Panc1 (cell line): ENCODE data around the gene CDH3. TPM values are rescaled to one million over a fixed set of nuclear protein-coding genes. Genes with fewer than 3 reads are reported as not detected.

Experiments used
- ATAC-seq: fragments of 200-7000 bp; cut with Tn5 transposase; 2 replicates; pipeline ENCODE4 v1.9.1; 2020; ENCODE audit warnings: mild to moderate bottlenecking, moderate library complexity
- BruUV-seq: library from RNA; stranded (reverse); fragments of 400-500 nt; replicated peaks from 2 replicates; lab custom pipeline; 2021; lab: Mats Ljungman, UMichigan
- CTCF ChIA-PET: fragments of 300-600 bp; sonication (Branson Sonifier 250); formaldehyde crosslinking; loops from one replicate; lab custom pipeline; 2022; ENCODE audit warnings: antibody characterized with exemption; lab: Charles Lee
- POLR2A ChIA-PET: fragments of 300-600 bp; sonication (Branson Sonifier 250); formaldehyde crosslinking; loops from one replicate; lab custom pipeline; 2022; ENCODE audit warnings: antibody characterized with exemption; lab: Charles Lee
- DNase-seq: peaks from one replicate; pipeline ENCODE4 v3.0.0-alpha.2; 2010; ENCODE audit warnings: low read depth, low spot score
- H3K27ac ChIP-seq: 2 replicates; pipeline ENCODE4 v1.5.1; 2011; ENCODE audit warnings: mild to moderate bottlenecking, low read length, inconsistent platforms
- H3K27me3 ChIP-seq: fragments of 200-500 bp; sonication (Bioruptor generic); 2 replicates; pipeline ENCODE4 v1.6.0; 2014; ENCODE audit warnings: low read length, inconsistent platforms; ENCODE audit not compliant: control insufficient read depth, insufficient read depth
- H3K36me3 ChIP-seq: fragments of 200-500 bp; sonication (Bioruptor generic); 2 replicates; pipeline ENCODE4 v1.5.1; 2014; ENCODE audit warnings: inconsistent platforms, mild to moderate bottlenecking, low read length, moderate library complexity; ENCODE audit not compliant: control insufficient read depth, insufficient read depth
- H3K4me1 ChIP-seq: 2 replicates; pipeline ENCODE4 v1.5.1; 2011; ENCODE audit warnings: inconsistent platforms, mild to moderate bottlenecking, low read length, moderate library complexity; ENCODE audit not compliant: control insufficient read depth, insufficient read depth
- H3K4me3 ChIP-seq, 2 experiments: 2 replicates each; pipeline ENCODE4 v1.5.1; 2011 to 2012; ENCODE audit warnings: low read depth in 2 of 2, low read length in 2 of 2, mild to moderate bottlenecking in 2 of 2, inconsistent platforms in 1 of 2, moderate library complexity in 1 of 2
- H3K9me3 ChIP-seq: fragments of 200-500 bp; sonication (Bioruptor generic); 2 replicates; pipeline ENCODE4 v1.5.1; 2014; ENCODE audit warnings: low read depth, mild to moderate bottlenecking, inconsistent platforms, low read length, moderate library complexity; ENCODE audit not compliant: control insufficient read depth, insufficient read depth
- POLR2AphosphoS5 ChIP-seq: IDR thresholded peaks from 2 replicates; pipeline ENCODE4 v1.6.1; 2012; ENCODE audit warnings: mild to moderate bottlenecking, low read depth, low read length, moderate library complexity
- SIN3A ChIP-seq: IDR thresholded peaks from 2 replicates; pipeline ENCODE4 v1.6.1; 2012; ENCODE audit warnings: low read depth, mild to moderate bottlenecking, low read length, moderate library complexity, borderline replicate concordance; ENCODE audit not compliant: insufficient read depth
- TCF7L2 ChIP-seq: IDR thresholded peaks from 2 replicates; pipeline ENCODE4 v1.6.1; 2011; ENCODE audit warnings: mild to moderate bottlenecking, low read depth, low read length, inconsistent platforms
- in situ Hi-C: cut with HindIII; loops from 2 replicates; pipeline ENCODE4 v1.10.0; 2016; ENCODE audit warnings: low sequenced_read_pairs, low pct_unique_long_range_greater_than_20kb
- intact Hi-C: fragments of 100-400 bp; cut with micrococcal nuclease; formaldehyde crosslinking; loops from one replicate; pipeline ENCODE4 v1.10.0; 2022; ENCODE audit not compliant: unreplicated experiment
- total RNA-seq: library from RNA; stranded (reverse); gene quantifications from one replicate; pipeline ENCODE4 v1.2.1, GENCODE V29; 2021; ENCODE audit not compliant: unreplicated experiment
- TF ChIP-seq, protein P1 (sequence below): fragments of 450-650 bp; IDR thresholded peaks from 2 replicates; pipeline ENCODE4 v1.5.1; 2017; ENCODE audit warnings: mild to moderate bottlenecking
- TF ChIP-seq, protein P2 (sequence below), 2 experiments: IDR thresholded peaks; 2 replicates each; pipeline ENCODE4 v1.6.1; 2011 to 2012; ENCODE audit warnings: low read depth in 2 of 2, control low read depth in 1 of 2, low read length in 1 of 2, mild to moderate bottlenecking in 1 of 2, moderate library complexity in 1 of 2; ENCODE audit not compliant: insufficient read depth in 1 of 2

The CDH3 gene
- total RNA-seq, 1 experiment from 2014 or later: 16.7 TPM

DNA sequence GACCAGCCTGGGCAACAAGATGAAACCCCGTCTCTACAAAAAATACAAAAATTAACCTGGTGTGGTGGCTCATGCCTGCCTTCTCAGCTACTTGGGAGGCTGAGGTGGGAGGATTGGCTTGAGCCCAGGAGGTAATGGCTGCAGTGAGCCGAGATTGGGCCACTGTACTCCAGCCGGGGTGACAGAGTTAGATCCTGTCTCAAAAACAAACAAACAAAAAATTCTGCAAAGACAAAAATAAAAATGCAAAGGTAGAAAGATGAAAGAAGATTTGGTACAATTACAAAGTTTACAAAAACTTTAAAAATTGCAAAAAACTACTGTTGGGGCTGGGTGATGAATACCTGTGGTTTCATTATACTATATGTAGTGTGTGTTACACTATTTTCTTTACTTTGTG, 86.5 kb downstream of the CDH3 start:
- no peak for DNase-seq
- no peaks in the 10 kb centered on the region for H3K36me3 ChIP-seq
- H3K27ac ChIP-seq: peak overlapping the region; percentile 71
- POLR2A ChIA-PET: no interaction called here
- H3K4me1 ChIP-seq: peaks cover 9% of the 10 kb centered on the region; the same call in 1 of the 2 replicates
- no peak overlapping the region for H3K4me3 ChIP-seq
- intact Hi-C loops (no loop called here), in situ Hi-C loops (no loop called here)
- no peaks in the 10 kb centered on the region for H3K9me3 ChIP-seq
- no peak for ATAC-seq
- no TSS peak for BruUV-seq
- no peak for TF ChIP-seq POLR2AphosphoS5
- TF ChIP-seq, protein P1, sequence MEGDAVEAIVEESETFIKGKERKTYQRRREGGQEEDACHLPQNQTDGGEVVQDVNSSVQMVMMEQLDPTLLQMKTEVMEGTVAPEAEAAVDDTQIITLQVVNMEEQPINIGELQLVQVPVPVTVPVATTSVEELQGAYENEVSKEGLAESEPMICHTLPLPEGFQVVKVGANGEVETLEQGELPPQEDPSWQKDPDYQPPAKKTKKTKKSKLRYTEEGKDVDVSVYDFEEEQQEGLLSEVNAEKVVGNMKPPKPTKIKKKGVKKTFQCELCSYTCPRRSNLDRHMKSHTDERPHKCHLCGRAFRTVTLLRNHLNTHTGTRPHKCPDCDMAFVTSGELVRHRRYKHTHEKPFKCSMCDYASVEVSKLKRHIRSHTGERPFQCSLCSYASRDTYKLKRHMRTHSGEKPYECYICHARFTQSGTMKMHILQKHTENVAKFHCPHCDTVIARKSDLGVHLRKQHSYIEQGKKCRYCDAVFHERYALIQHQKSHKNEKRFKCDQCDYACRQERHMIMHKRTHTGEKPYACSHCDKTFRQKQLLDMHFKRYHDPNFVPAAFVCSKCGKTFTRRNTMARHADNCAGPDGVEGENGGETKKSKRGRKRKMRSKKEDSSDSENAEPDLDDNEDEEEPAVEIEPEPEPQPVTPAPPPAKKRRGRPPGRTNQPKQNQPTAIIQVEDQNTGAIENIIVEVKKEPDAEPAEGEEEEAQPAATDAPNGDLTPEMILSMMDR: no peak
- TF ChIP-seq, protein P2, sequence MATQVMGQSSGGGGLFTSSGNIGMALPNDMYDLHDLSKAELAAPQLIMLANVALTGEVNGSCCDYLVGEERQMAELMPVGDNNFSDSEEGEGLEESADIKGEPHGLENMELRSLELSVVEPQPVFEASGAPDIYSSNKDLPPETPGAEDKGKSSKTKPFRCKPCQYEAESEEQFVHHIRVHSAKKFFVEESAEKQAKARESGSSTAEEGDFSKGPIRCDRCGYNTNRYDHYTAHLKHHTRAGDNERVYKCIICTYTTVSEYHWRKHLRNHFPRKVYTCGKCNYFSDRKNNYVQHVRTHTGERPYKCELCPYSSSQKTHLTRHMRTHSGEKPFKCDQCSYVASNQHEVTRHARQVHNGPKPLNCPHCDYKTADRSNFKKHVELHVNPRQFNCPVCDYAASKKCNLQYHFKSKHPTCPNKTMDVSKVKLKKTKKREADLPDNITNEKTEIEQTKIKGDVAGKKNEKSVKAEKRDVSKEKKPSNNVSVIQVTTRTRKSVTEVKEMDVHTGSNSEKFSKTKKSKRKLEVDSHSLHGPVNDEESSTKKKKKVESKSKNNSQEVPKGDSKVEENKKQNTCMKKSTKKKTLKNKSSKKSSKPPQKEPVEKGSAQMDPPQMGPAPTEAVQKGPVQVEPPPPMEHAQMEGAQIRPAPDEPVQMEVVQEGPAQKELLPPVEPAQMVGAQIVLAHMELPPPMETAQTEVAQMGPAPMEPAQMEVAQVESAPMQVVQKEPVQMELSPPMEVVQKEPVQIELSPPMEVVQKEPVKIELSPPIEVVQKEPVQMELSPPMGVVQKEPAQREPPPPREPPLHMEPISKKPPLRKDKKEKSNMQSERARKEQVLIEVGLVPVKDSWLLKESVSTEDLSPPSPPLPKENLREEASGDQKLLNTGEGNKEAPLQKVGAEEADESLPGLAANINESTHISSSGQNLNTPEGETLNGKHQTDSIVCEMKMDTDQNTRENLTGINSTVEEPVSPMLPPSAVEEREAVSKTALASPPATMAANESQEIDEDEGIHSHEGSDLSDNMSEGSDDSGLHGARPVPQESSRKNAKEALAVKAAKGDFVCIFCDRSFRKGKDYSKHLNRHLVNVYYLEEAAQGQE (IDR thresholded peaks at IDR 0.05; ENCODE audit: insufficient read depth in 1 of 2, low read depth in 2 of 2, low read length in 1 of 2): no peak
- no peak for TF ChIP-seq SIN3A
- no peak for TF ChIP-seq TCF7L2
- no peaks in the 10 kb centered on the region for H3K27me3 ChIP-seq
- CTCF ChIA-PET: no interaction called here

DNA sequence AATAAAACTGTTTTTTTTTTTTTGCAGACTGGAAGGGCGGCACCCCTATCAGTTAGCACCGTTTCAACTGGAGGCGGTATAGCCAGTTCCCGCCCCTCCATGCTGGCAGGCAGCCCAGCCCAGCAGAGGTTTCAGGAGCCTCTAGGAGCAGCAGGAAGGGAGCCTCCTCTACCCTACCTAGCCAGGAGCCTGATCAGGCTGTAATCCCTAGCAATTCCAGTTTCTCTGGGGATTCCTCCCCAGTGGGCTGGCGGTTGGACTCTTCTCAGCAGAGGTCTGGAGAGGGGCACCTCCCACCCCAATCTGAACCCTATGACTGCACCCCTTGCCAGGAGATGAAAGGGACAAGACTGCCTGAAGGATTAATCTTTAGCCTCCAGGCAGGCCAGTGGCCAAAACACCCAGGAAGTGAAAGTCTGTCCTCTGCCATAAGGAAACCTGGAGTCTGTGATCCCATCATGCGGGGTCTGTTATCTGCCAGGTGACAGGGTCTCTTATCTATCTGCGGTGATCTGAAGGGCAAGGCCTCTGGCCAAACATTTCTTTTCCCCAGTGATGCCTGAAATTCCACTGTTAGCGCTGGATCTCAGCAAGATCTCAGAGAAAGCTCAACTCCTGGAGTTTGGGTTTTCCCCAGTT, 87.1 kb downstream of the CDH3 start:
- Histone ChIP-seq H3K27ac (peak overlapping the region; percentile 71), H3K27me3 (no peaks in the 10 kb centered on the region), H3K9me3 (no peaks in the 10 kb centered on the region), H3K36me3 (no peaks in the 10 kb centered on the region), H3K4me1 (peaks cover 9% of the 10 kb centered on the region; the same call in 1 of the 2 replicates), H3K4me3 (no peak overlapping the region; a peak in 1 of 4 replicates)
- in situ Hi-C loops (no loop called here), intact Hi-C loops (no loop called here)
- BruUV-seq: no TSS peak
- ChIA-PET POLR2A (interaction anchor here (0.6 kb wide), 1 partner anchor 64 kb away, joined by 5 read pairs; no protein-coding TSS in a partner anchor), CTCF (interaction anchor here (0.6 kb wide), 1 partner anchor 921 kb away, joined by 8 read pairs; no protein-coding TSS in a partner anchor)
- peak; percentile 91 for TF ChIP-seq TCF7L2
- TF ChIP-seq, protein P2 (IDR thresholded peaks at IDR 0.05; ENCODE audit: insufficient read depth in 1 of 2, low read depth in 2 of 2, low read length in 1 of 2): no peak
- no peak for TF ChIP-seq SIN3A
- ATAC-seq: peak; percentile 90
- DNase-seq: no peak
